Activated CD8-positive, alpha-beta T cell treated with anti-CD3 and anti-CD28 coated beads for 36 hours (primary cell): Measurements from ENCODE around the gene SGTA. TPM values are rescaled to one million over a fixed set of nuclear protein-coding genes. Genes with fewer than 3 reads are reported as not detected.

Experiments used
- ATAC-seq: fragments of 200-7000 bp; cut with Tn5 transposase; one replicate; pipeline ENCODE4 v1.10.0; 2021; ENCODE audit warnings: mild to moderate bottlenecking, moderate library complexity
- CTCF ChIA-PET: fragments of 350-600 bp; sonication (Branson Sonifier 250); formaldehyde crosslinking; loops from one replicate; lab custom pipeline; 2021; ENCODE audit warnings: antibody characterized with exemption; lab: Charles Lee
- POLR2A ChIA-PET: fragments of 350-600 bp; sonication (Branson Sonifier 250); formaldehyde crosslinking; loops from one replicate; lab custom pipeline; 2021; ENCODE audit warnings: antibody characterized with exemption; lab: Charles Lee
- DNase-seq: peaks from one replicate; pipeline ENCODE4 v3.0.0-alpha.2; 2020
- H3K27ac Mint-ChIP-seq: one replicate; pipeline ENCODE4 v1.8.0; 2021; ENCODE audit warnings: mild to moderate bottlenecking, mixed read lengths
- H3K27me3 Mint-ChIP-seq: one replicate; pipeline ENCODE4 v1.8.0; 2021; ENCODE audit warnings: mixed read lengths
- H3K36me3 Mint-ChIP-seq: one replicate; pipeline ENCODE4 v1.8.0; 2021; ENCODE audit warnings: low read depth, mixed read lengths
- H3K4me1 Mint-ChIP-seq: one replicate; pipeline ENCODE4 v1.8.0; 2021; ENCODE audit warnings: low read depth, mixed read lengths
- H3K4me3 Mint-ChIP-seq: one replicate; pipeline ENCODE4 v1.8.0; 2021; ENCODE audit warnings: mild to moderate bottlenecking, moderate library complexity, mixed read lengths
- H3K9me3 Mint-ChIP-seq: one replicate; pipeline ENCODE4 v1.8.0; 2021; ENCODE audit warnings: mixed read lengths
- intact Hi-C: fragments of 100-400 bp; cut with micrococcal nuclease; formaldehyde crosslinking; loops from one replicate; pipeline ENCODE4 v1.10.0; 2022
- total RNA-seq, 2 experiments: library from RNA; stranded (reverse); gene quantifications; one replicate each; pipeline ENCODE4 v1.2.3, GENCODE V29; 2021
- TF ChIP-seq, protein P1 (sequence below): fragments of 200-600 bp; IDR thresholded peaks from one replicate; pipeline ENCODE4 v1.8.0; 2022; ENCODE audit warnings: antibody characterized with exemption, mild to moderate bottlenecking

The SGTA gene
- total RNA-seq, 2 experiments from 2014 or later: 53.4 to 60.8 TPM

GRCh38 chr19:2812414-2813234 lies 29.6 kb upstream of the SGTA start:
- ATAC-seq (no peak), DNase-seq (no peak)
- intact Hi-C loops: no loop called here
- no peak overlapping the region for H3K27ac Mint-ChIP-seq
- no peaks in the 10 kb centered on the region for H3K27me3 Mint-ChIP-seq
- H3K9me3 Mint-ChIP-seq: no peaks in the 10 kb centered on the region
- ChIA-PET POLR2A (no interaction called here), CTCF (no interaction called here)
- peaks cover 7% of the 10 kb centered on the region for H3K36me3 Mint-ChIP-seq
- no peak overlapping the region for H3K4me3 Mint-ChIP-seq
- TF ChIP-seq, protein P1, sequence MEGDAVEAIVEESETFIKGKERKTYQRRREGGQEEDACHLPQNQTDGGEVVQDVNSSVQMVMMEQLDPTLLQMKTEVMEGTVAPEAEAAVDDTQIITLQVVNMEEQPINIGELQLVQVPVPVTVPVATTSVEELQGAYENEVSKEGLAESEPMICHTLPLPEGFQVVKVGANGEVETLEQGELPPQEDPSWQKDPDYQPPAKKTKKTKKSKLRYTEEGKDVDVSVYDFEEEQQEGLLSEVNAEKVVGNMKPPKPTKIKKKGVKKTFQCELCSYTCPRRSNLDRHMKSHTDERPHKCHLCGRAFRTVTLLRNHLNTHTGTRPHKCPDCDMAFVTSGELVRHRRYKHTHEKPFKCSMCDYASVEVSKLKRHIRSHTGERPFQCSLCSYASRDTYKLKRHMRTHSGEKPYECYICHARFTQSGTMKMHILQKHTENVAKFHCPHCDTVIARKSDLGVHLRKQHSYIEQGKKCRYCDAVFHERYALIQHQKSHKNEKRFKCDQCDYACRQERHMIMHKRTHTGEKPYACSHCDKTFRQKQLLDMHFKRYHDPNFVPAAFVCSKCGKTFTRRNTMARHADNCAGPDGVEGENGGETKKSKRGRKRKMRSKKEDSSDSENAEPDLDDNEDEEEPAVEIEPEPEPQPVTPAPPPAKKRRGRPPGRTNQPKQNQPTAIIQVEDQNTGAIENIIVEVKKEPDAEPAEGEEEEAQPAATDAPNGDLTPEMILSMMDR: no peak
- no peaks in the 10 kb centered on the region for H3K4me1 Mint-ChIP-seq

GRCh38 chr19:2811735-2812413 lies 28.8 kb upstream of the SGTA start:
- no peak overlapping the region for H3K27ac Mint-ChIP-seq
- H3K9me3 Mint-ChIP-seq: no peaks in the 10 kb centered on the region
- no peak for DNase-seq
- POLR2A ChIA-PET: no interaction called here
- H3K36me3 Mint-ChIP-seq: peaks cover 7% of the 10 kb centered on the region
- H3K27me3 Mint-ChIP-seq: no peaks in the 10 kb centered on the region
- no peaks in the 10 kb centered on the region for H3K4me1 Mint-ChIP-seq
- TF ChIP-seq, protein P1: no peak
- H3K4me3 Mint-ChIP-seq: no peak overlapping the region
- ATAC-seq: no peak
- intact Hi-C loops: no loop called here
- CTCF ChIA-PET: no interaction called here

GRCh38 chr19:2811221-2811722 lies 28.2 kb upstream of the SGTA start:
- peaks cover 7% of the 10 kb centered on the region for H3K36me3 Mint-ChIP-seq
- no peak for DNase-seq
- H3K27ac Mint-ChIP-seq: no peak overlapping the region
- H3K9me3 Mint-ChIP-seq: no peaks in the 10 kb centered on the region
- TF ChIP-seq, protein P1: no peak
- ATAC-seq: no peak
- POLR2A ChIA-PET: interaction anchor here (1.5 kb wide), 2 partner anchors 10 to 43 kb away, joined by 3 to 4 read pairs; no protein-coding TSS in a partner anchor
- H3K4me3 Mint-ChIP-seq: no peak overlapping the region
- H3K27me3 Mint-ChIP-seq: no peaks in the 10 kb centered on the region
- intact Hi-C loops: no loop called here
- no peaks in the 10 kb centered on the region for H3K4me1 Mint-ChIP-seq
- CTCF ChIA-PET: interaction anchor here (0.7 kb wide), 1 partner anchor 163 kb away, joined by 3 read pairs; no protein-coding TSS in a partner anchor

DNA sequence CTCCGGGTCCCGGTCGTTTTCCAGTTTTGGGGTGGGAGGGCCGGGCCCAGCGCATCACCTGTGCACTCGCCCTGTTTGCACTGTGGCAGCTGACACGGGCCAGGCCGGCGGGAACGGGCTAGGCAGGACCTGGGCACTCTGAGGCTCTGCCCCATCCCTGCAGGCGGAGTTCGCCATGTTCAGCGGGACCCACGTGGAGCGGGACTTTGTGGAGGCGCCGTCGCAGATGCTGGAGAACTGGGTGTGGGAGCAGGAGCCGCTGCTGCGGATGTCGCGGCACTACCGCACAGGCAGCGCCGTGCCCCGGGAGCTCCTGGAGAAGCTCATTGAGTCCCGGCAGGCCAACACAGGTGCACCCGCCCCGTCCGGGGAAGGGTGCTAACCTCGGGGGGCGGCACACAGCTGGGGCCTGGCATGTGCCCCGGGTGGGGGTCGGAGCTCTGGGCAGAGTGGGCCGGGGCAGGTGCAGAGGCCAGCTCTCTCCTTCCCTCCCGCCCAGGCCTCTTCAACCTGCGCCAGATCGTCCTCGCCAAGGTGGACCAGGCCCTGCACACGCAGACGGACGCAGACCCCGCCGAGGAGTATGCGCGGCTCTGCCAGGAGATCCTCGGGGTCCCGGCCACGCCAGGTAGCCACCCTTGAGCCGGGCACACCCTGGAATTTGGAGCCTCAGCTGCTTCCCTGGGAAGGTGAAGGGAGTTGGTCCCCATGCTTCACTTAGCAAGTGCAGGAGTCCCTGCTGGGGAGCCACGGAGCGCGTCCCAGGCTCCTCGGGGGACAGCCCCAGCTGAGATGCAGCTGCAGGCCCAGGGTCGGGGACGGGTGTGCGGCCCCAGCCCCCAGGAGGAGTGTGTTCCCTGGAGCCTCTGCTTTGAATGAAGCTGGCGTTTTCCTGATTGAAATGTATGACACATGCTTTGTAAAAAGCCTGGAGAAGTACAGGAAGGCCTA lies 27.3 kb upstream of the SGTA start:
- ATAC-seq (no peak), DNase-seq (no peak)
- H3K27me3 Mint-ChIP-seq: no peaks in the 10 kb centered on the region
- no peaks in the 10 kb centered on the region for H3K4me1 Mint-ChIP-seq
- CTCF ChIA-PET: interaction anchor here (0.7 kb wide), 1 partner anchor 162 kb away, joined by 3 read pairs; no protein-coding TSS in a partner anchor
- no peak overlapping the region for H3K4me3 Mint-ChIP-seq
- no peak overlapping the region for H3K27ac Mint-ChIP-seq
- POLR2A ChIA-PET: interaction anchor here (1.5 kb wide), 2 partner anchors 11 to 42 kb away, joined by 3 to 4 read pairs; no protein-coding TSS in a partner anchor
- intact Hi-C loops: no loop called here
- H3K9me3 Mint-ChIP-seq: no peaks in the 10 kb centered on the region
- H3K36me3 Mint-ChIP-seq: peaks cover 9% of the 10 kb centered on the region
- TF ChIP-seq, protein P1: no peak
